NCI-H1048 (cell line): Measurements from ENCODE around the gene SYT2.
A peak's percentile ranks its signal among the peaks of the same experiment; 100 is the strongest.
"Not testable (repeated sequence)": the region's sequence is repeated elsewhere in the genome, so short reads cannot be mapped to it uniquely, and the experiment has no call there.

Source experiments
- DNase-seq: peaks from one replicate; lab custom pipeline; 2025; lab: John Stamatoyannopoulos, UW

The SYT2 gene

DNA sequence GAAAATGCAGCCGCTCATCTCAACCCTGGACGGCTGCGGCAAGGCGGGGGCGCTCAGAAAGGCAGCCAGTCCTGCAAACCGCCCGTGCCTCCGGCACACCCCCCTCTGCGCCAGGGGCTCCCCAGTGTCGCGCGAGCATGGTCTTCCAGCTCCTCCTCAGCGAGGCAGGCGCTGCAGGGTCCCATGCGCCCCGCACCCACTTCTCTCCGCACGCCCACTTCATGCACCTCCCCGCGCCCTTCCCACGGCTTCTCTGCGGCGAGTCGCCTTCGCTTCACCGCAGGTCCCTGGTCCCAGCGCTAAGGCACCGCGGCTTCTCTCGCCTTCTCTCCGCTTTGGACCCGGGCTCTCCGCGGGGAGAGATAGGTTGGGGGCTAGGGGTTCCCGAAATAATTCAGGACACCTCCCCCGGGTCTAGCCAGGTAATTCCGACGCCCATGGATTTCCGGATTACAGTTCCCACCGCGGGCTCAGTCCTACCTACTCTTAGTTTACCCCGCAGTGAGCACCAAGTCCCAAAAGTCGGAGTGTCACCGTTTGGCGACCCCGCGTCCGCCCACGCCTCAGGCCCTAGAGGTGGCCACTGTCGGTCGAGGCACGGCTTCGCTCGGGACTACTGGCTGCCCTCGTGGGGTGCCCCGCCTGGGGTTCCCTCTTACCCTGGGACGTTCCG lies 67.5 kb downstream of the SYT2 start:
- DNase-seq = no peak

GRCh38 chr1:202642212-202642611 lies 68.0 kb downstream of the SYT2 start:
- no peak for DNase-seq

DNA sequence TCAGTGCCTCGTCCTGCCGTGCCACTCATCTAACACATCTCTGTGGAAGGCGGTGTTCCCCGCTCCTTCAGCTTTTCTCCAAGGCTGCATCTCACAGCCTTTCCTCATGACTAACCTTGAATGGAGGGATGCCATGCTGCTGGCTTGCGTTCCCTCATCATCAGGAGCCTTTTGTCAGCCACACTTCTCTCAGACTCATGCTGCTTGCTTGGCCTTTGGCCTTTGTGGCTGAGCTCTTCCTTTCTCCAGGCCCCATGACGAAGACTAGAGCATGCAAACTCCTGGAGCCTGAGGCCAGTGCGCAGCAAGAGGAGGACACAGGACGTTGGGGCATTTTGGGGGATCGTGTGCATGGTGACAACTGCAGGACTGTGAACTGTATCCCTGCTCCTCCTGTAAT lies 70.8 kb downstream of the SYT2 start:
- no peak for DNase-seq

DNA sequence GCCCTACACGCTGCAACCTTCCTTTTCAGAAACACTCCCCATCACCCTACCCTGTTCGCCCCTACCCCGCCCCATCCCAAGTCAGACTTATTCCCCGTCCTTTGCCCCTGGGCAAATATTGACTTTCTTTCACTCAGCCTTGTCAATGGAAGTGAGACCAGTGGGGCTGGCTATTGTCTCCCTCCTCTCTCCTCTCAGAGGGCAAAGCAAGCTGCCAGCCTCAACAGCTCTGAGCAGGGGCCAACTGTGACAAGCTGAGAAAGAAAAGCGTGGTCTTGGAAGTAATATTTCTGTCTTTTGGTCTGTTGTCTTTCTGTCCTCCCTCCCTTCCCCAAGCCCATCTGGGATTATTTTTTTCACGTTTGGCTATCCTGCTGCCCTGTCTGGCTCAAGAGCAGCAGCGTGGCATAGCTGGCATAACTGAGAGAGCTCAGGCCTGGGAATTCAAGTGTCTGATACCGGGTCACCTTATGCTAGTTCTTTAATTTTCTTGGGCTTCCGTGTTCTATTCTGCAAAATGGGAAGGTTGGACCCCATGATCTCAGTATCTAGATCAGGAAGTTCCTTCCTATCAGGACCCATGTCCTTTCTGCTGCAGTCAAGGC lies 71.5 kb downstream of the SYT2 start:
- DNase-seq = not testable (repeated sequence)

GRCh38 chr1:202638019-202638700 lies 72.1 kb downstream of the SYT2 start:
- no peak for DNase-seq

DNA sequence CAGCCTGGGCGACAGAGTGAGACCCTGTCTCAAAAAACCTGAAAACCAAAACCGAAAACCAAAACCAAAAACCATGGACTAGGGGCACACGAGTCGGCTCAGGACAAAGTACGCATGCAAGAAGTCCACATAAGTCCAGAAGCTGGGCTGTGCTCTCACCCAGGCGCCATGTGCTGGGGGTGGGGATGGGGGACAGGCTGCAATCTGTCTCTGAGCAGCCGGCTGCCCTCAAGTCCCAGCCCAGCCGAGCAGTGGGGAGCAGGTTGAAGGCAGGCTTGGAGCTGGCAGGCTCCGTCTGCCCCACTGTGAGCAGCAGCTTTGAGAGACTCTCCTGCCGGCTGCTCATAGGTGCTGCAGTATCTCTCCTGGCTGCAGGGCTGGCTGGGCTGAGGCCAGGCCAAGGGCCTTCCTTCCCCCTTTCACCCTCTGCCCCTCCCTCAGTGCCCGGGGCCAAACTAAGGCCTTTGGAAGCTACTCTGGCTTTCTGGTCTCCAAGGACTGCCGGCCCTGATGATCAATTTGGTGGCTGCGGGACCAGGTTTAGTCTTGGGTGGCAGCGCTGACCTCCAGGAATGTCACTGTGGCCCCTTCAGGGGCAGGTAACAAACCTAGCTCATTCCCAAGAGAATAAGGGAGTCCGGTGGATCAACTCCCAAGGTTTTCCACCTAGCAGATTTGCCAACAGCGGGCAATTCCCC lies 72.8 kb downstream of the SYT2 start:
- DNase-seq = not testable (repeated sequence)

DNA sequence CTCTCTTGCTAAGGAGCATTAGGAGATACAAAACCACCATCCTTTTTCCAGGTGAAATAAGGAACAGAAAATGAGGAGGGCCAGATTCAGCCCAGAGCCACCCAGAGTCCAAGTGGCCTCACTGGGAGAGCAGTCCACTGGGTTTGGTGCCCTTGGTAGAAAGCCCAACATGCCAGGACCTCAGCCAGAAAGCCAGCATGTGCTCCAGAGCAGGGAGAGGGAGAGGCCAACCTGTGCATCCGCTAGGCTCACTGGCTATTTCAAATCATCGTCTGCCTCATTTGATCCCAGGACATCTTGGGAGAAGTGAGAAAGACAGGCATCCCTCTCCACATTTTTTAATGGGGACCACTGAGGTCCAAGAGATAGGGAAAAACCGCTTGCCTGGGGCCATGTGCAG lies 74.1 kb downstream of the SYT2 start:
- DNase-seq = not testable (repeated sequence)

- no peak for DNase-seq
Measured at GRCh38 chr1:202632241-202632640, 78.0 kb downstream of the SYT2 start.

DNA sequence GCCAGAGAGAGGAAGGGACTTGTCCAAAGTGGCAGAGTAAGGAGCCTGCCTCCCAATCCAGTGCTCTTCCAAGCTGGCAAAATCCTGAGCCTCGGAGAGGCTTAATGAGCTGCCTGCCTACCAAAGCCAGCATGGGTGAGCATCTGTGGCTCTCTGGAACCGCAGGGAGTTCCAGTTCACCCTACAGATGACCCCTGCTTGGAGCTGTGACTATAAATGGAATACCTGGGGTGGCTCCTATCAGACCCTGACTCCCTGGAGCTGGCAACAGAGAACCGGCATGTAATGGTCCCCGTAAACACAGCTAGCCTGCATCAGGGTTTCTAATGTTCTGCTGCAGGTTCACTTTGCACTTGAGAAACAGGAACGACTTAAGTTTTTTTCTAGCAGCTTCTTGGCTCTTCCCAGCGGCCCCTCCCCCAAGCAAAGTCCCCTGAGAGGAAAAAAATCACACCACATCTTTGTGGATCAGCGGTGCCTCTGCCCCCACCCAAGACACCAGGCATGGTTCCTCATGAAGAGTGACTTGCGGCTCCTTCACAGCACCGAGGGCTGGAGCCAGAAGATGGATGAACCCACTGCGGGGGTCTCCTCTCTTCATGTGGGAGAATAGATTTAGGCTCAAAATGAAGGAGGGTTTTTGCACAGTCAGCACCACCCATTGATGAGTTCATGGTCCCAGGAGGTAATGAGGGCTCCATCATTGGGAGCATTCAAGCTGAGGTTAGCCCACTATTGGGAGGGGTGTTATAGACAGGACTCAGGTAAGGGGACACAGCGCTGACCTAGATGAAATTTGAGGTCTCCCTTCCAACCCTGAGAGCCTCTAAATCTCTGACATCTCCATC lies 79.0 kb downstream of the SYT2 start:
- no peak for DNase-seq

DNA sequence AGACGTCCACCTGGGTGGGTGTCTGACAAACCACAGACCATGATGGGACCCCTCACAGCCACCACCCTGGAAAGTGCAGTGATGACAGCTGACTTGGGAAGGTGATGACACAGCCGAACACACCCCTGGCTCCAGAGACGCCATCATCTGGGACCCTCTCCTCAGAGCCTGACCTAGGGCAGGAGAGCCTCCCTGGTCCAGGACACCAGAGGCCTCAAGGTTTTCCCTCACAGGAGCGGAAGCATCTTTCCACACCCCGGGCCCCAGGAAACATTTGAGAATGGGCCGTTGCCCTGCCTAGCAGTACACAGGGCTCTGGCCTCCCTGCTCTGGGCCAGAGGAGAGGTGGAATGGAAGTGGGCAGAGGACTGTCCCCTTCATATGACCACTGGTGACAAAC lies 79.7 kb downstream of the SYT2 start:
- DNase-seq = no peak

- DNase-seq = not testable (repeated sequence)
Measured at GRCh38 chr1:202630096-202630495, 80.2 kb downstream of the SYT2 start.

DNA sequence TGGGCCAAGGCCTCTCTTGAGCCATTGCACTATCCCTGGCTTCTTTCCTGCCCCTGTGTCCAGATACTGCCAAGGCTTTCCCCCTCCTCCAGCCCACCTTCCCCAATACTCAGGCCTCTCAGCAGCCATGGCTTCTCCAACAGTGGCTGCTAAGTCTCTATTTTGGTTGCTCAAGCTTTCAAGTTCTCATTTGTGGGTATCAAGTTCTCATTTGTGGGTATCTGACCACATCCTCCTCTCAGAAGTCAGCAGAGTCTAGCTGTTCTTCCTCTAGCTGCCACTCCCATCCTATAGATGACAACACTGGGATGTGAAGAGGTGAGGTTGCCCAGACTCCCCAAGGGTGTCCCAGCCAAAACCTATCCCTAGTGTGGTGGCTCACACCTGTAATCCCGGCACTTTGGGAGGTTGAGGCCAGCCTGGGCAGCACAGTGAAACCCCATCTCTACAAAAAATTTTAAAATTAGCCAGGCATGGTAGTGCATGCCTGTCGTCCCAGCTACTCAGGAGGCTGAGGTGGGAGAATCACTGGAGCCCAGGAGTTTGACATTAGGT lies 80.9 kb downstream of the SYT2 start:
- not testable (repeated sequence) for DNase-seq

DNA sequence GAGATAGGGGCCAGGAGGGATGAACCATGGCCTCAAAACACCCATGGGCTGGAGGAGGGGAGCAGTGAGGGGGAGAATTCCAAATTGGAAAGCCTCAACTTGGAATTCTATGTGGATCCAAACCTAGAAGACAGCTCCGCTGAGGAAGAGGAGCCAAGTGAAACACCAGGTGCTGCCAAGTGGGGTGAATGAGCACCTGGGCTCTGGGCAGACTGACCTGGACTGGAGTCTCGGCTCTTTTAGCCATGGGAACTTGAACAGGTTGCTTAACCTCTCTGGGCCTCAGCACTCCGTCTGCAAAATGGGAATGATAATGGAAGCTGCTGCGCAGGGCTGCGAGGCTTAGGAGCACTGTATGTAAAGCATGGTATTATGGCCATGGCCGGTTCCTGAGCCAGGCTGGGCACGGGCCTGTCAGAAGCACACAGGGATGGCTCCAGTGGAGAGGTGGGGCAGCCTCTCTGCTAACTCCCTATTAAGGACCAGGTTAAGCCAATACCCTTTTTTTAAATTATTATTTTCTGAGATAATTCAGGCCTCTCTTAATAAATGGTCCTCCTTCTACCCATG lies 81.5 kb downstream of the SYT2 start:
- no peak for DNase-seq

GRCh38 chr1:202627841-202628565 lies 82.3 kb downstream of the SYT2 start:
- no peak for DNase-seq

DNA sequence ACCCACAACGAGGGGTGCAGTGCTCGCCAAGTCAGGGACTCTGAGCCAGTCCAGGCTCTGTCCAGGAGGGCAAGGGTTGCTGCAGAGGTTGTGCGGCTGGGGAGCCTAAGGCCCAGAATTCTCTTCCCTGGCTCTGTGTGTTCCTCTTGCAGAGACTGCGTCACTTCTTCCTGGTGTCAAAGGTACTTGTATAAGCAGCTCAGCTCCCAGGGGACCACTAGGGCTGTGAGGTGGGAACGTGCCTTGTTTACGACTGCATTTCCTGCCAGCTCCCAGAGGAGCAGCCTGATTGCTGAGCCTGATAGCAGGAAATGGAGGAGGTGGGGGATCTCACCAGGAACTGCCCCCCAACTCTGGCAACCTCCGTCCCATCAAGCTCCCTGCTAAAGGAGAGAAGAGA lies 83.2 kb downstream of the SYT2 start:
- not testable (repeated sequence) for DNase-seq

- peak; percentile 55 for DNase-seq
Measured at GRCh38 chr1:202625416-202626360, 84.6 kb downstream of the SYT2 start.

GRCh38 chr1:202624781-202625108 lies 85.5 kb downstream of the SYT2 start:
- no peak for DNase-seq

- no peak for DNase-seq
Measured at GRCh38 chr1:202624088-202624780, 86.0 kb downstream of the SYT2 start.

DNA sequence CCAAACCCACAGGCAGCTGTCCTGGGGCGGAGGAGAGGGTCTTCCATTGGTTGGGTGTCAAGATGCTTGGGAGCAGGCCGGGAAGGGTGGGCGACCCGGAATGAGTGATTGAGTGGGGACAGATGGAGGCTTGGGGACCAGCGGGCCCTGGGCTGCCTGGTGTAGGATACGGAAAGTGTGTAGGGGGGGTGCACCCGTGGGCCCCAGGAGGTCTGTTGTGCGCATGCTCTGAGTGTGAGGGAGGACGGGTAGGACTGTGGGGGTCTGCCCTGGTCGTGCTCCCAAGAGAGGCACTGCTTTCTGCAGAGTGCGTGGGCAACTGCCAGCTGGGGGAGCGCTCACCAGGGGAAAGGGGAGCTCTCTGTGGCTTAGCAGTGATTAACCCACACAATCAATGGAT lies 86.8 kb downstream of the SYT2 start:
- not testable (repeated sequence) for DNase-seq
